GM12891 (cell line): ENCODE data around the gene NFX1.

Source experiments
- DNase-seq: peaks from one replicate; pipeline ENCODE4 v3.0.0; 2011; ENCODE audit warnings: low spot score; ENCODE audit not compliant: insufficient read length
- FAIRE-seq: peaks from 2 replicates; lab custom pipeline; 2011; peaks lifted over from hg19 to GRCh38; lab: Jason Lieb, UNC
- PAX5 ChIP-seq: IDR thresholded peaks from 2 replicates; pipeline ENCODE4 v1.6.1; 2011; ENCODE audit warnings: low read length, moderate library complexity, mild to moderate bottlenecking; ENCODE audit not compliant: insufficient read depth, severe bottlenecking
- POLR2A ChIP-seq: IDR thresholded peaks from 2 replicates; pipeline ENCODE4 v1.6.1; 2011; ENCODE audit warnings: low read depth, low read length, control low read depth
- POLR2AphosphoS5 ChIP-seq: IDR thresholded peaks from 2 replicates; pipeline ENCODE4 v1.6.1; 2011; ENCODE audit warnings: low read depth, low read length, control low read depth
- POU2F2 ChIP-seq: IDR thresholded peaks from 2 replicates; pipeline ENCODE4 v1.6.1; 2011; ENCODE audit warnings: low read depth, mild to moderate bottlenecking, control low read depth, low read length, moderate library complexity
- SPI1 ChIP-seq: IDR thresholded peaks from 2 replicates; pipeline ENCODE4 v1.6.1; 2011; ENCODE audit warnings: low read depth, low read length, control low read depth
- TAF1 ChIP-seq: IDR thresholded peaks from 2 replicates; pipeline ENCODE4 v1.6.1; 2011; ENCODE audit warnings: low read depth, low read length, control low read depth

NFX1 gene

GRCh38 chr9:33287087-33287490 is 3.2 kb upstream of the NFX1 start:
- FAIRE-seq (peak; percentile 57), DNase-seq (no peak)
- no peak for TF ChIP-seq POLR2A
- TF ChIP-seq SPI1 = peak; percentile 5; the same call in 1 of the 2 replicates

DNA sequence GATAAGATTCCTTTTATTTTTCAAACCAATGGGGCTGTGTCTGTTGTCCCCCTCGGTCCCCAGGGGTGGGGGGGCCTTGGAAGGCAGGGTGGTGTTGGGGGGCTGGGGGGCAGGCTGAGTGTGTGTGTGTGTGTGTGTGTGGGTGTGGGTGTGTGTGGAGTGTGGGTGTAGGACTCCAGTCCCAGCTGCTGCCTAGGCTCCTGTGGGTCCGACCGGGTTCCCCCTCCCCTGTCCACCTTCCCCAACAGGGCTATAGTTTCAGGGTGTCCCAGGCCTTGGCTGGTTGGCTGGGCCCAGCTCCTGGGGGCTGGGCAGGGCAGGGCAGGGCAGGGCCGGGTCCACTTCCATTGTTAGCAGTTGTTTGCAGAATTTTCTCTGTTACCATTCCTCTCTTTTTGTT is 2.1 kb upstream of the NFX1 start:
- DNase-seq = no peak
- TF ChIP-seq POLR2AphosphoS5 (no peak), POLR2A (no peak), TAF1 (no peak), PAX5 (no peak), POU2F2 (no peak), SPI1 (no peak)
- no peak for FAIRE-seq

DNA sequence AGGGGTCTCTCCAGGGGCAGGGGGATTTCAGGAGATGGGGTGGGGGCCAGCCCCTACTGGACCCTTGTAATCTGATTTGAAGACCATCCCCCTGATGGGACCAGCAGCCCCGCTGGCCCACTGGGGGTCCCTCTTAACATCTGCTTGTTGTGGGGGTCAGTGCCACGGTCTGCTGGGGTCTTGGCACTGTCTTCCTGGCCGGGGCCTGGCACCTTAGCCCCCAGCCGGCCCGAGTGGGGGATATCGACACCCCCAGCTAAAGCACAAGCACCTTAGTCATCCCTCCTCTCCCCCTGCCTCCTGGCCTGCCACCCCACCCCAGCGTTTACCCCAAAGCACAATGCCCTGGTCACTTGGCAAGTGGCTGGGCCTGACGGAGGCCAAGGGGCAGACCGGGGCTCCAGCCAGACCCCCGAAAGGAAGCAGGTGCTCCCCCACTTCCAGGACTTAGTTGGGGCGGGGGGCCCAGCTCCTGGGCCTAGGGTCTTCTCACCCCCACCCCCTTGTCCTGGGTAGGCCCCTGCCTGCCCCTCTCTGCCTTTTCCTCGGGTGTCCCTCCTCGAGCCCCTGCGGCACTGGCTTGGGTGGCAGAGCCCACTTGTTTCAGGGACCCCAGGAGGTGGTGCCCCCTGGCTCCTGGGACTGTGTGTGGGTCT is 1.4 kb upstream of the NFX1 start:
- DNase-seq = no peak
- TF ChIP-seq SPI1 (no peak), TAF1 (no peak), POLR2A (no peak), PAX5 (no peak), POU2F2 (no peak), POLR2AphosphoS5 (no peak)
- FAIRE-seq = no peak

DNA sequence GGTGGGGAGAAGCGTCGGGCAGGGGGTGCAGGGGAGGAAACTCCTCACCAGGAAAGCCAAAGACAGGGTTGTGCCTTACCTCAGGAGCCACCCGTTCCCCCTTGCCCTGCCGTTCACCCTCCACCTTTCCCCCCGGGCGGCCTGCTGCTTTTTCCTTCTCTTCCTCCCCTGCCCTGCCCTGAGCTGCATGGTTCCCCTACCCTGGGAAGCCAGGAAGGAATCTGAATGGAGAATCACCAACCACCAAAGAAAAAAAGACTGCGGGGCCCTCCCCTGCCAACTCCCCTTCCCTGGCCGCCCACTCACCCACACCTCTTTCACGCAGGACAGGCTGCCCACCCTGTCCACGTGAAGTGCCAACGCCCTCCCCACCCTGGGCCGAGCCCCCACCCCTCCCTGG is 820 bp upstream of the NFX1 start:
- TF ChIP-seq TAF1 = no peak
- no peak for TF ChIP-seq POU2F2
- no peak for TF ChIP-seq POLR2A
- no peak for TF ChIP-seq POLR2AphosphoS5
- TF ChIP-seq PAX5 = no peak
- no peak for TF ChIP-seq SPI1
- DNase-seq (no peak), FAIRE-seq (peak; percentile 26)

- FAIRE-seq = no peak
- TF ChIP-seq TAF1 (peak; percentile 70; the same call in 1 of the 2 replicates), POU2F2 (no peak)
- DNase-seq = no peak
Observed at GRCh38 chr9:33289936-33290246, 425 bp upstream of the NFX1 start.

- FAIRE-seq = peak; percentile 58
Observed at GRCh38 chr9:33291031-33291397, 698 bp downstream of the NFX1 start.

DNA sequence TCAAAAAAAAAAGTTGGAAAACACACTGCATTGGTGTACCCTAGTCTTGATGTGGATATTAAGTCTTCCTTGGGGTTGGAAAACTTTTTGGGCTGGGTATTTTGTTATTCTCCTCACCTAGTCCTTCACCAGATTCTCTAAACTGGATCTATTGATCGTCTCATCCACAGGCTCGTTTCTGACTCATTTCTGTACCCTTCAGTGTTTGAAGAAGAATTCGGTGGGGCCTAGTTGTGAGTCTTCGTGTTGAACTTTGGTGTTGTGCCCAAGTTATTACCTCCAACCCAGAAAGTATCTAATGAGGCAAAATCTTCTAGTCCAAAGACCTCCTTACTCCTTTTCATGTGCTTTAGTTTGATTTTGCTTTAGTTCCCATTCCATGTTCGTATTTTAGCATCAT is 1.6 kb downstream of the NFX1 start:
- no peak for FAIRE-seq
- DNase-seq = no peak
- TF ChIP-seq POLR2AphosphoS5 (no peak), TAF1 (no peak), POU2F2 (no peak), PAX5 (no peak), POLR2A (no peak), SPI1 (no peak)

More at GRCh38 chr9:33291031-33291397, 698 bp downstream of the NFX1 start:
- TF ChIP-seq POLR2AphosphoS5 (no peak), POLR2A (no peak)
- no peak for DNase-seq

GRCh38 chr9:33293782-33294181 is 3.5 kb downstream of the NFX1 start:
- no peak for TF ChIP-seq POU2F2
- no peak for TF ChIP-seq TAF1
- no peak for TF ChIP-seq POLR2A
- TF ChIP-seq PAX5 = no peak
- no peak for TF ChIP-seq POLR2AphosphoS5
- no peak for TF ChIP-seq SPI1
- FAIRE-seq = no peak
- DNase-seq = no peak

GRCh38 chr9:33294670-33295432 is 4.5 kb downstream of the NFX1 start:
- DNase-seq = no peak
- TF ChIP-seq POLR2A (no peak), TAF1 (no peak), POLR2AphosphoS5 (0 out of 2 replicates have a peak, but pooled peaks have one; percentile 31), SPI1 (no peak), PAX5 (no peak)
- peak; percentile 48 for FAIRE-seq

DNA sequence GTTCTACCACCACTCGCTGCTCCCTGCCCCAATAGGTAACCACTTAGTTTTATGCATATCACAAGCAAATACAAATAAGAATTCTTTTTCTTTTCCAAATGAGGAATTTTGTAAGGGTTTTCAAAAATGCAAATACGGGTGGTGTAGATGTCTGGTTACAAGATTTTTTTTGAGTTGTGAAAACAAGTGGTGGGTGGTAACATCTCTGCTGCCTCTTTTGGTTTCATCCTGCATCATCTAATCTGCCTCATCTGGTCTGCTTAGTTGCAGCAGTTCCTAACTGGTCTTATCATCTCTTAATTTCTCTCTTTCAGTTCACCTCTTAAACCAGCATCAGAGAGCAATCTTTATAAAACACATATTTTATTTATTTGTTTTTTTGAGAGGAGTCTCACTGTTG is 5.3 kb downstream of the NFX1 start:
- TF ChIP-seq POLR2A (no peak), PAX5 (no peak), SPI1 (no peak), POLR2AphosphoS5 (no peak), POU2F2 (no peak)
- no peak for DNase-seq
- peak; percentile 81 for FAIRE-seq
